Liver (tissue), 9 donors: ENCODE data around the gene WARS2. TPM values are rescaled to one million over a fixed set of nuclear protein-coding genes. Genes with fewer than 3 reads are reported as not detected.

ENCODE experiments used
- DNase-seq: peaks from one replicate; pipeline ENCODE4 v3.0.0-alpha.2; 2017; ENCODE audit warnings: low spot score
- H3K27ac ChIP-seq, 2 donors: one replicate each; pipeline ENCODE4 v1.7.0; 2013; ENCODE audit warnings: inconsistent platforms in 2 of 2, low read length in 2 of 2, control low read depth in 1 of 2, low read depth in 1 of 2, mild to moderate bottlenecking in 1 of 2
- H3K27me3 ChIP-seq, 4 donors: one replicate each; pipeline versions ENCODE4 v1.6.1 to v1.7.0; 2013; ENCODE audit warnings: low read length in 3 of 4, inconsistent platforms in 1 of 4, mild to moderate bottlenecking in 1 of 4, moderate library complexity in 1 of 4; ENCODE audit not compliant: control insufficient read depth in 4 of 4, insufficient read depth in 4 of 4
- H3K36me3 ChIP-seq, 4 donors: one replicate each; pipeline versions ENCODE4 v1.6.1 to v1.7.0; 2013; ENCODE audit warnings: low read length in 3 of 4, mild to moderate bottlenecking in 3 of 4, low read depth in 1 of 4, moderate library complexity in 1 of 4; ENCODE audit not compliant: control insufficient read depth in 4 of 4, insufficient read depth in 3 of 4
- H3K4me1 ChIP-seq, 4 donors: one replicate each; pipeline versions ENCODE4 v1.6.1 to v1.7.0; 2013; ENCODE audit warnings: low read length in 3 of 4, mild to moderate bottlenecking in 3 of 4, moderate library complexity in 1 of 4; ENCODE audit not compliant: control insufficient read depth in 4 of 4, insufficient read depth in 4 of 4
- H3K4me3 ChIP-seq, 3 donors: one replicate each; pipeline versions ENCODE4 v1.6.1 to v1.7.0; 2013; ENCODE audit warnings: low read length in 3 of 3, control low read depth in 1 of 3, low read depth in 1 of 3, mild to moderate bottlenecking in 1 of 3
- H3K9ac ChIP-seq, 2 donors: one replicate each; pipeline ENCODE4 v1.7.0; 2013; ENCODE audit warnings: low read length in 2 of 2, mild to moderate bottlenecking in 2 of 2, moderate library complexity in 2 of 2, control low read depth in 1 of 2, low read depth in 1 of 2
- H3K9me3 ChIP-seq, 4 donors: one replicate each; pipeline versions ENCODE4 v1.6.1 to v1.7.0; 2013; ENCODE audit warnings: low read length in 3 of 4; ENCODE audit not compliant: control insufficient read depth in 4 of 4
- ATF3 ChIP-seq: IDR thresholded peaks from 2 replicates; pipeline ENCODE4 v1.6.1; 2016; ENCODE audit warnings: antibody characterized with exemption
- CTCF ChIP-seq: fragments of 150-350 bp; IDR thresholded peaks from 2 replicates; pipeline ENCODE4 v1.5.1; 2017; ENCODE audit warnings: improper control_type of control experiment, low read depth, low read length; ENCODE audit not compliant: missing input control
- FOXA2 ChIP-seq: IDR thresholded peaks from 2 replicates; pipeline ENCODE4 v1.6.1; 2016; ENCODE audit warnings: antibody characterized with exemption
- HNF4A ChIP-seq, 2 donors: conservative IDR thresholded peaks; 2 replicates each; pipeline ENCODE4 v1.6.1; 2016; ENCODE audit warnings: antibody characterized with exemption in 2 of 2, mild to moderate bottlenecking in 2 of 2
- HNF4G ChIP-seq: IDR thresholded peaks from 2 replicates; pipeline ENCODE4 v1.6.1; 2016; ENCODE audit warnings: antibody characterized with exemption
- JUND ChIP-seq, 2 donors: IDR thresholded peaks; 2 replicates each; pipeline ENCODE4 v1.6.1; 2016; ENCODE audit warnings: antibody characterized with exemption in 2 of 2
- NR2F2 ChIP-seq: IDR thresholded peaks from 2 replicates; pipeline ENCODE4 v1.6.1; 2016; ENCODE audit warnings: antibody characterized with exemption
- RAD21 ChIP-seq, 2 donors: IDR thresholded peaks; 2 replicates each; pipeline ENCODE4 v1.6.1; 2016; ENCODE audit warnings: antibody characterized with exemption in 2 of 2, mild to moderate bottlenecking in 2 of 2
- REST ChIP-seq: IDR thresholded peaks from 2 replicates; pipeline ENCODE4 v1.6.1; 2016; ENCODE audit warnings: antibody characterized with exemption, mild to moderate bottlenecking
- RXRA ChIP-seq, 2 donors: IDR thresholded peaks; 2 replicates each; pipeline ENCODE4 v1.6.1; 2017 to 2018; ENCODE audit warnings: antibody characterized with exemption in 2 of 2, mild to moderate bottlenecking in 1 of 2
- SP1 ChIP-seq: IDR thresholded peaks from 2 replicates; pipeline ENCODE4 v1.6.1; 2018; ENCODE audit warnings: antibody characterized with exemption, mild to moderate bottlenecking
- TAF1 ChIP-seq: conservative IDR thresholded peaks from 2 replicates; pipeline ENCODE4 v1.6.1; 2016; ENCODE audit warnings: antibody characterized with exemption, mild to moderate bottlenecking
- YY1 ChIP-seq: IDR thresholded peaks from 2 replicates; pipeline ENCODE4 v1.6.1; 2016; ENCODE audit warnings: antibody characterized with exemption, mild to moderate bottlenecking
- WGBS: extraction: QIAGEN DNeasy Blood & Tissue Kit; methylation state at CpG from one replicate; pipeline ENCODE4 v1.1.7; 2013; 5-methylcytosine and 5-hydroxymethylcytosine counted together
- polyA plus RNA-seq, 2 donors: library from polyadenylated mRNA; stranded (reverse) in 1 of 2; unstranded in 1 of 2; fragments of 200-250 nt in 1 of 2; fragments of >200 nt in 1 of 2; fragmentation: Nextera tagmentation in 1 of 2; extraction: Ambion mirVana in 1 of 2; gene quantifications; one replicate each; pipeline versions ENCODE4 v1.2.1 to v1.2.3, GENCODE V29; 2013 to 2015
- total RNA-seq, 2 donors: library from RNA; depleted of rRNA; stranded (reverse); fragments of >200 nt; gene quantifications; one replicate each; pipeline ENCODE4 v1.2.3, GENCODE V29; 2014
- donor health status: healthy.
- donor health status: healthy.
- donor health status: healthy.
- donor health status: healthy.
- donor health status: healthy.

Gene WARS2
- total and polyA plus RNA-seq, 4 donors = 3.5 to 14.5 (median 7.0) TPM

- H3K27me3 ChIP-seq = peaks cover 5 to 56% (median 31%) of the 10 kb centered on the region in 4 donors
- 16% methylated on average over 44 of the region's 44 CpGs for WGBS
- H3K9ac ChIP-seq = no peak overlapping the region
- peaks cover 2 to 54% (median 7%) of the 10 kb centered on the region in 4 donors for H3K9me3 ChIP-seq
- H3K4me3 ChIP-seq = no peak overlapping the region
- H3K27ac ChIP-seq = no peak overlapping the region
- peaks cover 0 to under 1% (median 0%) of the 10 kb centered on the region in 4 donors for H3K36me3 ChIP-seq
- H3K4me1 ChIP-seq = peaks cover 3 to 26% (median 12%) of the 10 kb centered on the region in 4 donors
- no peak for DNase-seq
- no peak for TF ChIP-seq RAD21 (IDR thresholded peaks at IDR 0.05)
- TF ChIP-seq HNF4G = no peak
- no peak for TF ChIP-seq RXRA (IDR thresholded peaks at IDR 0.05)
- no peak for TF ChIP-seq ATF3
- TF ChIP-seq FOXA2 = no peak
- TF ChIP-seq YY1 = no peak
- no peak for TF ChIP-seq HNF4A (conservative IDR thresholded peaks at IDR 0.05)
- TF ChIP-seq SP1 = no peak
- no peak for TF ChIP-seq JUND (IDR thresholded peaks at IDR 0.05)
- no peak for TF ChIP-seq NR2F2
Measured at GRCh38 chr1:118989006-118989815, 151.2 kb downstream of the WARS2 start.

- Histone ChIP-seq H3K4me3 (peak within 1 kb of the TSS in 2 of 3 donors; percentile 27 to 32), H3K36me3 (peaks cover 0 to 2% (median 0%) of the 10 kb centered on the region in 4 donors), H3K9ac (no peak within 1 kb of the TSS), H3K4me1 (peaks cover 3 to 30% (median 14%) of the 10 kb centered on the region in 4 donors), H3K27me3 (peaks cover 5 to 50% (median 28%) of the 10 kb centered on the region in 4 donors), H3K9me3 (peaks cover 6 to 54% (median 13%) of the 10 kb centered on the region in 4 donors), H3K27ac (no peak within 1 kb of the TSS)
- no peak for DNase-seq
- WGBS = 15% methylated on average over 31 of the region's 31 CpGs
- TF ChIP-seq RAD21 (IDR thresholded peaks at IDR 0.05) = no peak
- TF ChIP-seq RXRA (IDR thresholded peaks at IDR 0.05) = no peak
- TF ChIP-seq TAF1 = no peak
- TF ChIP-seq REST = no peak
- no peak for TF ChIP-seq CTCF
Measured at GRCh38 chr1:118988186-118989005, 152.1 kb downstream of the WARS2 start, which contains the start of gene TBX15. TSS of gene TBX15 (minus strand) at chr1:118988343. CDS start at chr1:118987795, 548 bp downstream.
